Stimulated activated CD8-positive, alpha-beta memory T cell treated with anti-CD3 and anti-CD28 coated beads, Interleukin-4, amount 100 ng/mL, for 24 hours (primary cell): ENCODE results near the gene CTBP1.

Experiments
- DNase-seq: peaks from one replicate; pipeline ENCODE4 v3.0.0-alpha.2; 2020; ENCODE audit warnings: low read depth

The CTBP1 gene

DNA sequence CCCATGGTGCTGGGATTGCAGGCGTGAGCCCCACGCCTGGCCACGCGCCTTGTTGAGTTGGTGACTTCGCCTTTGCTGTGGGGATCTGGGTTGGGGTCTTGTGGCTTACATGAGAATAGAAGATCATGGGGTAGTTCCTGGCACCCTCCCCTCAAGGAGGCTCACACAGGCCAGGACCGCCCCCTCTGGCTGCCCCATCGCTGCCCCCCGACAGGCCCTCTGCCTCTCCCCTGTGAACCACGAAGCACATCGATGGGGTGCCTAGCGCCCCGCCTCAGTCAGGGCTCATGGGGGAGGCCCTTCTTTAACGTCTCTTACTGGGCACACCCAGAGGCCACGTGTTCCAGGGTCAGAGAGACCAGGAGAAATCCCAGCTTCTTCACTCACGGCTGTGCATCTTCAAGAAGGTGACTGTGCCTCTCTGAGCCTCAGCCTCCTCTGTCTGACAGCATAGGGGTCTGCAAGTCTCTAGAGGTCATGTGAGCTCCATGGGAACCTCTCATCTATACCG lies 53.0 kb downstream of the CTBP1 start:
- no peak for DNase-seq

DNA sequence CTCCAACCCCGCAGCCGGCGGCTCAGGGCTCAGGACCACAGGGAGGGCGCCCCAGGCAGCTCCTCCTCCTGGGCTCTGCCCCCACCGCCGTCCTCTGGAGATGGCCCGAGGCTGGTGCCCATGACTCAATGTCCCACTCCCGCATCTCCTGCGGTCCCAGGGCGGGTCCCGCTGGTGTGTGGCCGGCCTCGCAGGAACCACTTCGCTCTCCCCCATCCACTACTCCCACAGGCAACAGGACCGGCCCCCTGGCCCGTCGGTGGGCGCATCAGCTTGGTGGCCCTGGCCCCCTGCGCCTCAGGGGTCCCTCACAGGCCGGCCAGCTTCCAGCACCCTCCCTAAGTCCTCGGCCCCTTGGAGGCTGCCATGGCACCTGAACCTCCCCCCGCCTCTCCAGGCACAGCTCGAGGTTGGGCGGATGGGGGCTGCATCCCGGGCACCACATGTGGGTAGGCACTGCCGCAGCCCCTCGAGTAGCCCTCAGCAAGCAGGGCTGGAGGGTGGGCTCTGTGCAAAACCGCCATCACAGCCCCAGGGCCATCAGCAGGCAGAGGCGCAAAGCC lies 53.7 kb downstream of the CTBP1 start:
- DNase-seq: no peak

DNA sequence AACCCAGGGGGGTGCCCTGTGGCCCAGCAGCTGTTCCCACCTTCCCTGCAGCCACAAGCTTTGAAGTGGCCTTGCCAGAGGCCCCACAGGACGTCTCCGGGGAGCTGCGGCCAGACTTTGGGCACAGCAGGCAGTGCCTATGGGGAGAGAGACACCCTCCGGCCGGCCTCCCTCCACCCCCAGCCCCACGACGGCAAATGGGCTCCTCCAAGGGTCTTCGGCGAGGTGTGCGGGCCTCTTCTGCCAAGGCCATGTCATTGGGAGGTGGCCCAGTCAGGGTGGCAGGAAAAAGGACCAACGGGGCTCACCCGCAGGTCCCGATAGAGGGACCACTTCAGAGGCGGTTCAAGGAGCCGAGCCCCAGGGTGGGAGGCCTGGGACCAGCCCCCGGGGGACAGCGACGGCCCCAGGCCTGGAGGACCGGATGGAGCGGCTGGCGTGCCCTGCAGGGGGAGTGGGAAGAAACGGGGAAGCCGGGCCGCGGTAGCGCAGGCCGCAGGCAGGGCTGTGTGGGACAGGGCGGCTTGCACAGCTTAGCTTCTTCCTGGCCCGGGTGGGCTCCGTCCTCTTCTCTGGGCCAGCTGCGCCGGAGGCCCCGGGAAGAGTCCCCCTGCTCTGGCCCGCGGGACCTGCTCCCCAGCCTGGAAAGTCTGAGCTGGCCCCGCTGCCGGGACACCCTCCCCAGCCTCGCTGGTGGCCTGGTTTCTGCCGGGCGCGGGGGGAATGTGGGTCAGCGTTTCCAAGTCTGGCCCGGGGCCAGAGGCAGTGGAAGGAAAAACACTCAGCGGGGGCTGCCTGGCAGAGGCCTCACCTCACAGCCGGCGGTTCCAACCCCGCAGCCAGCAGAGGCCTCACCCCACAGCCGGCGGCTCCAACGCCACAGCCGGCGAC lies 54.7 kb downstream of the CTBP1 start:
- DNase-seq: no peak

DNA sequence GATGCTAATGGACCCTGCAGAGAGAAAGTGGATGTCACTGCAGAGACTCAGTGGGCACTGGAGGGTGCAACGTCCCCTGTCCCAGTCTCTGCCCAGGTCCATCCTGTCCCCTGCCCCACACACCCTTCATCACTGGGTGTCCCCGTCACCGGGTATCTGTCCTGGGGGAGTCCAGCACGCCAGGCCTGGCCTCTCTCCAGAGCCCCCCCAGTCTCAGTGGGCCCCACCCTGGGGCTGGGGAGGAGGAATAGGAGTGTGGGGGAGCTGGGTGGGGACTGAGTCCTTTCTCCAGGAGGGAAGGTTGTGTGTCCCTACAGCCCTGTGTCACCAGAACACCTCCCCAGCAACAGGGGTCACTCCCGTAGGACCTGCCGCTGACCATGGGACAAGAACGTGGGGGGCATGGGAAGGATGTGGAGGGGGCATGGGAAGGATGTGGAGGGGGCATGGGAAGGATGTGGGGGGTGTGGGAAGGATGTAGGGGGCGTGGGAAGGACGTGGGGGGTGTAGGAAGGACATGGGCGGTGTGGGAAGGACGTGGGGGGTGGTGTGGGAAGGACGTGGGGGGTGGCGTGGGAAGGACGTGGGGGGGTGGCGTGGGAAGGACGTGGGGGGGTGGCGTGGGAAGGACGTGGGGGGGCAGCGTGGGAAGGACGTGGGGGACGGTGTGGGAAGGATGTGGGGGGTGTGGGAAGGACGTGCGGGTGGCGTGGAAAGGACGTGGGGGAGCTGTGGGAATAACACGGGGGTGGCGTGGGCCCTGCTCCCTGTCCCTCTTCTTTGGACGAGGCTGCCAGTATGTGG lies 55.5 kb downstream of the CTBP1 start:
- no peak for DNase-seq

DNA sequence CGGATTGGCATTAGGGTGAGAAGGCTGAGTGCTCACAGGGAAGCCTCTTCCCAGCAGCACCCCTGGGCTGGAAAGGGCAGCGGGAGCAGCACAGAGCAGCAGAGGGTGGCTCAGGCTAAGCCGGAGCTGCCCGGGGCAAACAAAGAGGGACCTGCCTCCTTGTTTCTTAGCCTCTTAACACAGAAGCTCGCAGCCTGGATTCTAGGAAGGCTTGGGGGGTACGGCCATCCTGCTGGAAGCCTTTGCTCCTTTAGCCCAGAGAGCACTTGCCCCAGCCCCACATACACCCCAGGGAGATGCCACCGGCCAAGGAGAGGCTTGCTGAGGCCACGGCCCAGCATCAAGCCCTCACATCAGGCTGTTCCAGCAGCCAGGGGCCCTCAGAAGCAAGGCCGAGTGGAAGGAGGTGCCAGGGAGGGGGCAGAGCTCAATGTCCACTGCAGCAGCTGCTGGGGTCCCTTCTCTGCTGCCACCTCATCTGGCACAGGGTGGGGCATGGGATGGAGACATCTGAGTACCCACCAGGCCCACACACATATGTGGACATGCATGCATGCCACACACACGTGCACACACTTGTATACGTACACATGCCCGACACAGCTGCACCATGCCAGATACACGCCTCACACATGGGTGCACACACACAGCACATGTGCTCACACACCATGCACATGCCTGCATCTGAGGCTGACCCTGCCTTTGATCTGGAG lies 56.3 kb downstream of the CTBP1 start:
- DNase-seq: no peak

DNA sequence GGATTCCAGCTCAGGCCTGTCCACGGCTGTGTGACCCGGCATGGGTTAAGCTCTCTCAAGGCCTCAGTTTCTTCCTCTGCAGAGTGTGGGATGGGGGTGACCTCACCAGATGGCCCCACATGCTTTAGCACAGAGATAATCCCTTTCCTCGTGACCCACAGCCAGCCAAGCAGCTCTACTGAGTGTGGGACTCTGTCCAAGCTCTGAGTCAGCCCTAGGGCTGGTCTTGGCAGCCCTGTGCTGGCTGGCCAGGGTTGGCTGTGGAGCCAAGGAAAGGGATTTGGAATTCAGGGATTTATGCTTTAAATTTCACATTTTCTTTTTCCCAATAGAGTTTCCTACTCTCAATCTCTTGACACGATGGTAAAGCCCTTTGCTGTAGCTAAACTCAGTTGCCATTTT lies 56.8 kb downstream of the CTBP1 start:
- no peak for DNase-seq

DNA sequence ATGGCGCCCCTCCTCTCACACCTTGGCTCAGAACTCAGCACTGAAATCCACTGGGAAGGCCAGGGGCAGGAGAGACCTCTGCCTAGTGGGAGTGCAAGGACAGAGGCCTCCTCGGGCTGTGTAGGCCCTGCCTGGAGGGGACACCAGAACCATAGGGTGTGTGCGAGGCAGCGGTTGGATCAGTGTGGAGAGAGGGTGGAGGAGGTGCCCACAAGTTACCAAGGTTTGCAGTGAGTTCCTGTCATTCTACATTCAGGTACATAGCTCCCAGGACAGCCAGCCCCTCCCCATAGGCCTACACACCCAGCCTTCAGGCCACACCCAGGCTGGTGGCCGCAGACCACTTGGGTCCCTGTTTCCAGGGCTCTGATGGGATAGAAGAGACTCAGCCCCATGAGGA lies 57.3 kb downstream of the CTBP1 start:
- no peak for DNase-seq

DNA sequence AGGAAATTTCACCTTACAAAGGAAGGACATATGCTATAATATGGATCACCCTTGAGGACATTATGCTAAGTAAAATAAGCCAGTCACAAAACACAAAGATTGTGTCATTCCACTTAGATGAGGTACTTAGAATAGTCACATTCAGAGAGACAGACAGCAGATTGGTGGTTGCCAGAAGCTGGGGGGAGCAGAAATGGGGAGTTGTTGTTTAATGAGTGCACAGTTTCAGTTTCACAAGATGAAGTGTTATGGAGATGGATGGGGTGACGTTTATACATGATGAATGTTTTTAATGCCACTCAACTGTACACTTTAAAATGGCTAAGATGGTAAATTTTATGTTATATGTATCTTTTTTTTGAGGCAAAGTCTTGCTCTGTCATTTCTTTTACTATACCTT lies 61.7 kb downstream of the CTBP1 start:
- DNase-seq: no peak

DNA sequence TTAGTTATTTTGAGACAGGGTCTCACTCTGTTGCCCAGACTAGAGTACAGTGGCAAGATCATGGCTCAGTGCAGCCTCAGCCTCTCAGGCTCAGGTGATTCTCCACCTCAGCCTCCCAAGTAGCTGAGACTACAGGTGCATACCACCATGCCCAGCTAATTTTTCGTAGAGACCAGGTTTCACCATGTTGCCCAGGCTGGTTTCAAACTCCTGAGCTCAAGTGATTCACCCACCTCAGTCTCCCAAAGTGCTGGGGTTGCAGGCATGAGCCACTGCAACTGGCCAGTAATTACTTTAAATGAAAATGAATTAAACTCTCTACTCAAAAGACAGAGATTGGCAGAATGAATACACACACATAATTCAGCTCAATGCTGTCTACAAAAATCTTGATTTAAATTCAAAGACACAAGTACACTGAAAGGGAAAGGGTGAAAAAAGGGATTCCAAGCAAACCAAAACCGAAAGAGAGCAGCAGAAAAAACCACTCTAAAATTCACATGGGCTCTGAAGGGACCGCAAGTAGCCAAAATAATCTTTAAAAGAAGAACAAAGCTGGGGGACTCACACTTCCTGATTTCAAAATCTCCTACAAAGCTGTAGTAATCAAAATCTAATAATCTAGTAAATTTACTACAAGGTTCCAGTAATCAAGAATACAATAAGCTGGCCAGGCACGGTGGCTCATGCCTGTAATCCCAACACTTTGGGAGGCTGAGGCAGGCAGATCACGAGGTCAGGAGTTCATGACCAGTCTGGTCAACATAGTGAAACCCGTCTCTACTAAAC lies 64.8 kb downstream of the CTBP1 start:
- no peak for DNase-seq

DNA sequence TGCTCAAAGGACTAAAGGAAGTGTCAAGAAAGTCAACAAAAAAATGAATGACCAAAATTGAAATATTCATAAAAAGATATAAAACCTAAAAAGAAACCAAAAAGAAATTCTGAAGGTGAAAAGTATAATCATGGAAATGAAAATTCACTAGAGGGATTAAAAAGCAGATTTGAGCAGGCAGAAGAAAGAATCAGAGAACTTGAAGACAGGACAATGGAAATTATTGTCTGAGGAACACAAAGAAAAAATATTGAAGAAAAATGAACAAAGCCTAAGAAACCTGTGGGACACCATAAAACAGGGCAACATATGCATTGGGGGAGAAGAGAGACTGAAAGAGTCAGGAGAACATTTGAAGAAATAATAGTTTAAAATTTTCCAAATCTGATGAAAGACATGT lies 66.6 kb downstream of the CTBP1 start:
- no peak for DNase-seq

DNA sequence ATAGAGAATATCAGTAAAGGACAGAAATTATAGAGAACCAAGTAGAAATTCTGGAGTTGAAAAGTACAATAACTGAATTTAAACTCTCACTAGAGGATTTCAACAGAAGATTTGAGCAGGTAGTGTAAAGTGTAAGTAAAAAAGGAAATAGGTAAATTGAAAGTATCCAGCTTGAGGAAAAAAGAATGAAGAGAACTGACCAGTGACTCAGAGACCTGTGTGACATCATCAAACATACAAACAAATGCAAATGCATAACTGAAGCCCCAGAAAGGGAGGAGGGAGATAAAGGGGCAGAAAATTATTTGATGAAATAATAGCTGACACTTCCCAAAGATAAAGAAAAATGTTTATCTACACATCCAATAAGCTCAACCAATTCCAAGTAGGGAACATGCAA lies 68.3 kb downstream of the CTBP1 start:
- no peak for DNase-seq

DNA sequence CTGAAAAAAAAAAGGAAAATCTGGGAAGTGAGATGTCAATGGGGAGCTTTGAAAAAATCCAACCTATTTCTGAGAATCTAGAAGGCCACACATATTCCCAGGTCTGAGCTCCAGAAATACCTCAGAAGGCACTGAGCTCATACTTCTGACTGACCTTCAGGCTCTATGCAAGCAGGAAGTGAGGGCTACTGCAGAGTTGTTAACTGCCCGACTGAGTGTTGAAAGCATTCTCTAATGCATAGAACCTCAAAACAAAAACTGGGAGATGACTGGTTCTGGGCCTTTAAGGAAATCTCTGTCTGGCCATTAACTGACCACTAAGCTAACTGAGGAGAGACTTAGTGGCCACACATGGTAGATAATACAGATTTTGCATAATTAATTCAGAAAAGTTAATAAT lies 69.0 kb downstream of the CTBP1 start:
- DNase-seq: no peak

DNA sequence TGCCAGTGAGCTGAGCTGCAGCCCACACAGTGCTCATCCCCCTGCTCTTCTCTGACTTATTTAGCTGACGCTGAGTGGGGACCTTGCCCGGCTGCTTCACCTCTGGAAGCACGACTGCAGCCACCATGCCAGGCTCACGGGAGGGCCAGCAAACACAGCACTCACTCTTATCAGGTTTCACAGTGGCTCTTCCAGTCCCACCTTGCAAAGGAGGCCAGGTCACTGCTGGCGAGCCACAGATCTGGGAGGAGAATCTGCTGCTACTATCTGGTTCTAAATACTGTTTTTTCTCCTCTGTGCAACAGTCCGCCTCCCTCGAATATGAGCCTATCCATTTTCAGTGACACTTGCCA lies 69.9 kb downstream of the CTBP1 start:
- no peak for DNase-seq

DNA sequence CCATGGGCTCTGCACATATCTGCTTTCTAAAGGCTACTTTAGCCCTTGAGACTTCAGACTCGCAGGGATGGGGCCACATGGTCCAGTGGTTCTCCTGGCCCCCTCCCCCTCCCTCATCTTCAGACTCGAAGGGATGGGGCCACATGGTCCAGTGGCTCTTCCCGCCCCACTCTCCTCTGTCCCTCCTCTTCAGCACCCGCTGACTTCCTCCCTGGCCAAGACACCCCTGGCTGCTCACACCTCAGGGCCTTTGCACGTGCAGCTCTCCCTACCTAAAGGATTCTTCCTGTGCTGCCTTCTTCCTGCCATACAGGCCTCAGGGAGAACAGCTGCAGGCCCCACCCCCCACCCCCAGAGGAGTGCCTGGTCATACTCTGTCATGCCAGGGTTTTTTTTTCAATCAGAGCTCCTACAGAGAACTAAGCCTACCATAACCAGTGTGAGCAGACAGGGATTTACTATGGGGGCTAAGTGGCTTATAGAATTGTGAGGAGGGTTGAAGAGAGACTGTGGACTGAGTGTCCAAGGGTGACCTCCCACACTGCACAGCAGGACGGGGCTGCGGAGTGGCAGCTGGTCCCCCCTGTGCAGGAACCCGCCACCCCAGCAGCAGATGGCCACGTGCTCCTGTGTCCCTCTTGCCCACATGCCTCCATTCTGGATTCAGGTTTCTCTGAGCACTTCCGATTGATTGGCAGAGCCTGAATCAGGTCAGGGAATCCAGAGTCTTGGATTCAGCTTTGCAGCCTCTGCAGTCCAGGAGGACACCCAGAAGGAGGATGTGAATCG lies 70.4 kb downstream of the CTBP1 start:
- DNase-seq: no peak

DNA sequence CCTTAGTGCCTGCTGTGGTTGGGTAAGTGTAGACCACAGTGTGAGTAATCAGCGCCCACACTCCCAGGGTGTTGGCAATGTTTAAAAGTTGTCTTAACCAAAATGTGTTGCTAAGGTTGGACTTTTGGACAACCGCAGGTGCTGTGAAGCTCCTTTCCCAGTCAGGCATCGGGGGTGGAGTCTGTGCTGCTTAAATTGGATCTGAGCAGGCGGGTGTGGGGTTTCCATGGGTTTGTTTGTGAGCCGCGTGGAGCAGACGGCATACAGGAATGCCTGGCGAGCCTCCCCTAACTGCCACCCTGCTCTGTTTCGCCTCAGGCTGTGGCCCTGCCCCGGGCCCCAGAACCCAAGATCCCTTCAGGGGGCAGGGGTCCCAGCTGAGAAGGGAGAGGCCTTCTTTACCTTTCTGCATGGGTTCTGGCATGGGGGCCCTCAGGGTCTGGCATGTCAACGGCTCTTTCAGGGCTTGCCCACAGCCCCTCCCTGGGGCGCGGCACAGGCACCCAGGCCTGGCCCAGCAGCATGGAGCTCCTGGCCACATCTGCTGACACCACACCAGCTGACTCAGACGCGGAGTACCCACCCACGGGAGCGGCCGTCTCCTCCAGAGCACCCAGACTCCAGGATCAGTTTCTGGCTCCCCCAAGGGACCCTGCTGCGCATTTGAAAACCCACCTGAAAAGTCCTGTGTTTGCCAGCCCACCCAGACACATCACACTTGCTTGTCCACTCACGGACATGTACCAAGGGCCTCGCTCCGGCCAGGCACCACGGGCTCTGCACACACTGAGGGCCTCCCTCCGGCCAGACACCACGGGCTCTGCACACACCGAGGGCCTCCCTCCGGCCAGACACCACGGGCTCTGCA lies 71.4 kb downstream of the CTBP1 start:
- peak; percentile 47 for DNase-seq

DNA sequence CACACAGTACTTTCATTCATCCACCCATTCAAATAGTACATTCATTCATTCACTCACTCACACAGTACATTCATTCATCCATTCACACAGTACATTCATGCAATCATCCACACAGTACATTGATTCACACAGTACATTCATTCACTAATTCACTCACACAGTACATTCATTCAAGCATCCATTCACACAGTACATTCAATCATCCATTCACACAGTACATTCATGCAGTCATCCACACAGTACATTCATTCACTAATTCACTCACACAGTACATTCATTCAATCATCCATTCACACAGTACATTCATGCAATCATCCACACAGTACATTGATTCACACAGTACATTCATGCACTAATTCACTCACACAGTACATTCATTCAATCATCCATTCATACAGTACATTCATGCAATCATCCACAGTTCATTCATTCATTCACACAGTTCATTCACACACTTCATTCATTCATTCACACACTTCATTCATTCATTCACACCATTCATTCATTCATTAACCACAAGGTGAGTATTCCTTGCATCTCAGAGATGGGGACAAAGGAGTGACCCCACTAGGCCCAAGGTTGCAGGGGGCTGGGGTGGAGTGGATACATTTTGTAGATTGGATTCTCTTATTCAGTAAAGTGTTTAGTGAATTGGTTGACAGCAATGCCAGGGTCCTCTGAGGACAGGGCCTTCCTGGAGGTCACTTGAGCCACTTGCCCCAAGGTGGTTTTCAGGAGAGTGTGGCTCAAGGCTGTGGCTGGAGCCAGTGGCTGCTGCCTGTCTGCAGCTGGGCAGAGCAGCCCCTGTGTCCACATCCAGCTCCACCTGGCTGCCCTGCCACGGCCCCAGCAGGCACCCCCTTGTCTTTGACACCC lies 72.3 kb downstream of the CTBP1 start:
- no peak for DNase-seq

DNA sequence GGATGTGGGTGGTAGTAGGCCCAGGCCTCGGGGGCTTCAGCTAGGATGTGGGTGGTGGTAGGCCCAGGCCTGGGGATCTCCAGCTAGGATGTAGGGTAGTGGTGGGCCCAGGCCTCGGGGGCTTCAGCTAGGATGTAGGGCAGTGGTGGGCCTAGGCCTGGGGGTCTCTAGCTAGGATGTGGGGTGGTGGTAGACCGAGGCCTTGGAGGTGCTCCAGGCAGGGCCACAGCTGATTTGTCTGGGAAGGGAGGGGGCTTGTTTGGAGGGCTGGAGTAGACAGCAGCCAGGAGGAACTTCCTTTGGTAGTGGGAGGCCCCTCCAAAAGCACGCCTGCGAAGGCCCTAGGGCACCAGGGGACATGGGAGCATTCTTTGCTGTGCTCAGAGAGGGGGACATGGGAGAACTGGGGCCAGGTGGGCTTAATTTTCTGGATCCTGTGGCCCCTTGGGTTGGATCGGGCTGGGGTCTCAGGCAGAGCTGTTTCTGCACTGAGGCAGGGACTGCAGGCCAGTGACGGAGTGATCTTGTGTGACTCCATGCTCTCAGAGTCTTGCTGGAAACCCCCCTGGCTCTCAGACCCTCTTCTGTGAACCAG lies 73.2 kb downstream of the CTBP1 start:
- DNase-seq: no peak

DNA sequence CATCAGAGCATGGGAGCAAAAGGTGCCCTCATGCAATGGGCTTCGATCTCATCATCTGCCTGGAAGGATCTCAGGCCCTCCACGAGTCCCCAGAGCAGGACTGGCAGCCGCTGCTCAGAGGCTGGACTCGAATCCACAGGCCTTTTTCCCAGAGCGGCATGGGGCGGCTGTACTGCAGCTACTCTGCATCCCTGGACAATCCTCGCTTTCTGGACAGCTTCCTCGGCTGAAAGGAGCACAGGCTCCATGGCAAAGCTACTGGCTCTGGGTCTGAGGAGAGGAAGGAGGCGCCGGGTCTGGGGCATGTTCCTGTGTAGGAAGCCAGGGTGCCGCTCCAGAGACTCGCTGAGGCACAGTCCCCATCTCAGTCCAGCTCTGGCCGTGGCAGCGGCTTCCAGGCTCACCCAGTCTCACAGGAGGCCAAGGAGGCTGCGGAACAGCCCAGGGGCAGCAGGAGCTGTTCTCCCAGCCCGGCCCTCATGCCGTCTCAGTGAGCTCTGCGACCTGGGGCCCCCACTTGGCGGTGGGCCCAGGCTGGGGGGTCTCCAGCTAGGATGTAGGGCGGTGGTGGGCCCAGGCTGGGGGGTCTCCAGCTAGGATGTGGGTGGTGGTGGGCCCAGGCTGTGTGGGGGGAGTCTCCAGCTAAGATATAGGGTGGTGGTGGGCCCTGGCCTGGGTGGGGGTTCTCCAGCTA lies 73.8 kb downstream of the CTBP1 start:
- no peak for DNase-seq
